MV-4-11 (cell line): ENCODE data around the gene DGKQ.

ENCODE experiments used
- DNase-seq: peaks from one replicate; lab custom pipeline; 2025; lab: John Stamatoyannopoulos, UW

DGKQ gene

DNA sequence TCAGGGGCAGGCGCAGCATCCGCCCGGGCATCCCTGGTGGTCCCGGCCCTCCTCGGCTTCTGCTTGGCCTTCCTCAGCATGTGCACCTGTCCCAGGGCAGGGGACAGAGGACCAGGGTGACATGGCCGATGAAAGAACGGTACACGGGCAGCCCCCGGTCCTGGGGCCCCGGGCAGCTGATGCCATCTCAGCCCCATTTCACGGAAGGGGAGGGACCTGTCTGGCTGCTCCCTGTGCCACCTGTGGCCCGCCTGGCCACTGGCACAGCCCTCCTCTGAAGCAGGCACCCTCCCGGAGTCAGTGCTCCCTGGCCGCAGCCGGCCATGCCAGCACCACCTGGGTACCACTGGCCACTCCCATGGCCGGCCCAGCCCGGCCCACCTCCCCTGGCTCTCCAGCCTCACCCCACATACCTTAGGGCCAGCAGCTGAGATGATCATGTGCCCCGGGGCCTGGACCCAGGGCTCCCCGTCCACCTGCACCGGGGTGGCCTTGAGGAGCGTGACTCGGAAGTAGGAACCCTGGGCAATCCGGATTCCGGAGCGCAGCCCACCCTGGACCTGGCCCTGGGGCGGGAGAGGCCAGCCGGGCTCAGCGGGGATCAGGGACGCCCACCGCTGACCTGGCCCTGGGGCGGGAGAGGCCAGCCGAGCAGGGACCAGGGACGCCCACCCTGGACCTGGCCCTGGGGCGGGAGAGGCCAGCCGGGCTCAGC lies 12.6 kb downstream of the DGKQ start:
- DNase-seq = no peak

DNA sequence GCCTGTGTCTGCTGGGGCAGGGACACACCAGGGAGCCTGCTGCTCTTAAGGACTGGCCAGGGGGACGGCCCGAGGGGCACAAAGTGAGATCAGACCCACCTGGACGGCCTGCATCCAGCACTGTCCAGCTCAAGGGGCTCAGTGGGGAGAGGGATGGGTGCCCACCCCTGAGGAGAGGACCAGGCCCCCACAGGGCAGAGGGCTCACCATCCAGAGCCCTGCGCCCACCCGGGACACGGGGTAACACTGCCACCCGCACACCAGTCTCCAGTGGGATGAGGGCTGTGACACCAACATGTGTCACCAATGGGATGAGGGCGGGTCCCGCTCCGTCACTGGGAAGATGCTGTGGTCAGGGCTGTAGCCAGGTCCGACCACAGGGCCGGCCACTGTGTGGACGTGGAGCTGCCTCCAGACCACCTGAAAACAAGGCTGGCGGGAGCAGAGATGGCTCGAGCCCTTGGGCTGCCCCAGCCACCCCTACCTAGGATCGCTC lies 13.2 kb downstream of the DGKQ start:
- DNase-seq = no peak

DNA sequence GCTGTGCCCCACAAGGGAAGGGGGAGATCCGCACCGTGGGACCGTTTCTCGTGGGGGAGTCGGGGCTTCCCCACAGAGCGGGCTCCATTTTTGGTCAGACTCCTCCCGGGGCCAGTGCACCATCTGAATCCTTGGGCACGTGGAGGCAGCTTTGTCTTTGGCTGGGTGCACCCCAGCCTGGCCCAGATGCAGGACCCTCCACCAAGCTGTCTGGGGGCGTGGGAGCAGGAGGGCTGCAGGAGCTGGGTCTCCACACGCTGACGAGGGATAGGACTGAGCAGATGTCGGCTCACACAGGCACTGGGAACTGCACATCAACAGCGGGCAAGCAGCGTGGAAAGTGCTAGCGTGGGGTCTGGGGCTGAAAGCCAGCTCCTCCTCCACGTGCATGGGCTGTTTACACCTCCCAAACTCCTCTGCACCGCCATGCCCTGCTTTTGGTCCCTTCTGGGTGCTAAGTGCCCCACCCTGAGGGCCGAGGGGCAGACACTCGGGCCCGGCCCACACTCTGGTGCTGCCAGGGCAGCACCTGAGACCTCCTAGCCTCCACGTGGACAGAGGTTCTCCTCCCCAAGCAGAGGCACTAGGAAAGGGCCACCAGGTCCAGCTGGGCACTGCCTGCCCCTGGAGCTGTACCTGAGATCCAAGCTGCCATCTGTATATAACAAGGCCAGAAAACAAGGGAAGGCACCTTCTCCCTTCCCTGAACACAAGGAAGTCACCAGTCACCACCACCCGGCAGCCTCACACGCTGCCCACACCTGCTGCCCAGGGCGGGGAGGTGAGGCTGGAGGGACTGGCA lies 13.8 kb downstream of the DGKQ start:
- no peak for DNase-seq

DNA sequence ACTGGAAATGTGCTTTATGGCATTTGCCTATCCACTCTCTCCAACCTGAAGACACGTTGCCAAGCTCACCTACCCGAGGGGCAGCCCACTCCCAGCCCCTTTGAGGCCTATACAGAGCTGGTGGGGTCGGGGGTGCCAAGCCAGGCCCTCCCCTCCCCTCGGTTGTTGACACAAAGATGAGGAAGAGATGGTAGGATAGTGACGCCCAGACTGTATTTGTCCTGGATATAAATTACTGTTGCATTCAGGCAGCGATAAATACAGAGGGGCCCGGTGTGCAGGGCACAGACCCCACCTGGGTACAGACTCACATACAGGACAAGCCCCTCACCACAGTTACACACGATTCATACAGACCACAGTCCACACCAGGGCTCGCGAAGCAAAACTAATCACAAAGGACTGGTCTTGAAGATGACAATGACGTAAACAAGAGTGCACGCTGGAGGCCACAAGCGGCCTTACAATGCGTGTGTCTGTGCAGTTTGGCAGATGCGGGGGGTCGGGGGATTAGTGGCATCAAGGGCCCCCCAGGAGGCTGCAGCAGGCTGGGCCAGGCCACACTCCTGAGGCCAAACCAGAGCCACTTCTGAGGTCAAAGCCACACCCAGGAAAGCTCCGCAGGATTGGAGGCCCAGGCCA lies 14.6 kb downstream of the DGKQ start:
- no peak for DNase-seq

DNA sequence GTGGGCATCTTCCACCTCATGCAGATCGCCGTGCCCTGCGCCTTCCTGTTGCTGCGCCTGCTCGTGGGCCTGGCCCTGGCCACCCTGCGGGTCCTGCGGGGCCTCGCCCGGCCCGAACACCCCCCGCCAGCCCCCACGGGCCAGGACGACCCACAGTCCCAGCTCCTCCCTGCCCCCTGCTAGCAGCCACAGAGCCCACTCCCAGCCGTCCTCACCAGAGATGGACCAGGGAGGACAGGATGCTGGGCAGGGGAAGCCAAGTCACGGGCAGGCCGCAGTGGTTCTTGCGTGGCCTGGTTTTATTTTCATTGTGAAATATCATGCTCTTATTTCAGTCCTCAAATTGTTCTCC lies 15.1 kb downstream of the DGKQ start:
- DNase-seq = no peak

DNA sequence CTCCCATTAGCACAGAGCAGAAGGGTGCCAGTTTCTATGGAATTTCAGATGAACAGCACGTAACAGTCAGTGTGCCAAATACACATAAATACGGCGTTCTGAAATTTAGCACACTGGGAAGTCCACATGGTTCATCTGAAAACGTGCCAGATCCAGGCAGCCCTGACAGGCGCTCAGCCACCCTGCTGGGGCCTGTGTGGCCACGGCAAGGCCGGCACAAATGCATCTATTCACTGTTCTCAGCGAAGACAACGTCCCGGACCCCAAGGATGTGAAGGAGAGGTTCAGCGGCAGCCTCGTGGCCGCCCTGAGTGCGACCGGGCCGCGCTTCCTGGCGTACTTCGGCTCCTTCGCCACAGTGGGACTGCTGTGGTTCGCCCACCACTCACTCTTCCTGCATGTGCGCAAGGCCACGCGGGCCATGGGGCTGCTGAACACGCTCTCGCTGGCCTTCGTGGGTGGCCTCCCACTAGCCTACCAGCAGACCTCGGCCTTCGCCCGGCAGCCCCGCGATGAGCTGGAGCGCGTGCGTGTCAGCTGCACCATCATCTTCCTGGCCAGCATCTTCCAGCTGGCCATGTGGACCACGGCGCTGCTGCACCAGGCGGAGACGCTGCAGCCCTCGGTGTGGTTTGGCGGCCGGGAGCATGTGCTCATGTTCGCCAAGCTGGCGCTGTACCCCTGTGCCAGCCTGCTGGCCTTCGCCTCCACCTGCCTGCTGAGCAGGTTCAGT lies 15.6 kb downstream of the DGKQ start:
- DNase-seq = no peak

DNA sequence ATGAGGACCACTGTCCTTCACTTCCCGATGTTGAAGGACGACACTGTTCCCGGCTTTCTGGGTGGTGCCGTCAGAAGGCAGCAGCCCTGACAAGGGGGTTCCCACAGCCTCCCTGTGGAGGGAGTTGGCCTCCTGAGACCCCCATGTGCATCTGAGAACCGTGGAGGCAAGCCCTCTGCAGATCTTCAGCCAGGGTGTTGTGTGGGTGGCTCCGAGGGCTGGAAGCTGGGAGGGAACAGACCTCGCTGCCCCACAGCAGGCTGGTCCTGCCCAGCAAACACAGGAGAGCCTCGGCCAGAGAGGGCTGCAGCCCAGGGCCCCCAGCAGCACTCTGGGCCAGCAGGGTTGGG lies 16.2 kb downstream of the DGKQ start:
- DNase-seq = no peak

DNA sequence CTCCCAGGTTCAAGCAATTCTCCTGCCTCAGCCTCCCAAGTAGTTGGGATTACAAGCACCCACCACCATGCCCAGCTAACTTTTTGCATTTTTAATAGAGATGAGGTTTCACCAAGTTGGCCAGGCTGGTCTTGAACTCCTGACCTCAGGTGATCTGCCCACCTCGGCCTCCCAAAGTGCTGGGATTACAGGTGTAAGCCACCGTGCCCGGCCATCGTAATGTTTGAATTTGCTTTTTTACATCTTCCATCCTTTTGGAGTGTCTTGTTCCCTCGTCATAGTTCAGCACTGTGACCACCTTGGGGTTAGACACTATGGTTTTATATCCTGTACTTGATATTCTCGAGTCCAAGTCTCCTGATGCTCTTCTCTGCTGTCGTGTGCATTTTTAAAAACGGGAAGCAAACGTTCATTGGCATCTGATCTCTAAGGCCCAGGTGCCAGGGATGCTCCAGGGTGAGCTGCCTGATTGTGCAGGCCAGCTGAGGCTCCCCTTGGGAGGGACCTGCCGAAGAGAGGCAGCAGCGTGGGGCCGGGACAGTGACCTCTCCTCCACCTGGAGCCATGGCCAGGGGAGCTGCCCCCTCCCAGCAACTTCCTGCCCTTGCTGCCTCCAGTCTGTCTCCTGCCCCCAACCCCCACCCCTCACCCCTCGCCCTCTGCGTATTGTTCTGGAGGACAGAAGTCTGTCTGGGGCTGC lies 16.7 kb downstream of the DGKQ start:
- DNase-seq = no peak

DNA sequence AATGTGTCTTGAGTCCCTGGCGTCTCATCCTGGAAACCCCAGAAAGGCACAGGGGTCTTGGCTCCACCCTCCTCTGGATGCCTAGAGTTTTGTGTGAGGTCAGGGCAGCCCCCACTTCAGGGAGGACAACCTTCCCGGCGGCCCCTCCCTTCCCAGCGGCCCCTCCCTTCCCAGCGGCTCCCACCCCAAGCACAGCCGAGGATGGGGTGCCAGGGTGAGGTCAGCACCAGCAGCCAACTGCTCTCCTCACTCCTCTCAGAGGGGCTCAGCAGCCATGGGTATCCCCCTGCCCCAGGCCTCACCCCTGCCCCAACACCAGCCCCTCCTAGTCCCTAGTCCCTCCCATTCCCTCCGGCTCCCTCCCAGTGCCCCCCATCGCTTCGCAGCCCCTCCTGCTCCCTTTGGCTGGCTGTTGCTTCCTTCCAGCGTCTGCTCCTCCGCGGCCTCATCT lies 17.4 kb downstream of the DGKQ start:
- DNase-seq = no peak

DNA sequence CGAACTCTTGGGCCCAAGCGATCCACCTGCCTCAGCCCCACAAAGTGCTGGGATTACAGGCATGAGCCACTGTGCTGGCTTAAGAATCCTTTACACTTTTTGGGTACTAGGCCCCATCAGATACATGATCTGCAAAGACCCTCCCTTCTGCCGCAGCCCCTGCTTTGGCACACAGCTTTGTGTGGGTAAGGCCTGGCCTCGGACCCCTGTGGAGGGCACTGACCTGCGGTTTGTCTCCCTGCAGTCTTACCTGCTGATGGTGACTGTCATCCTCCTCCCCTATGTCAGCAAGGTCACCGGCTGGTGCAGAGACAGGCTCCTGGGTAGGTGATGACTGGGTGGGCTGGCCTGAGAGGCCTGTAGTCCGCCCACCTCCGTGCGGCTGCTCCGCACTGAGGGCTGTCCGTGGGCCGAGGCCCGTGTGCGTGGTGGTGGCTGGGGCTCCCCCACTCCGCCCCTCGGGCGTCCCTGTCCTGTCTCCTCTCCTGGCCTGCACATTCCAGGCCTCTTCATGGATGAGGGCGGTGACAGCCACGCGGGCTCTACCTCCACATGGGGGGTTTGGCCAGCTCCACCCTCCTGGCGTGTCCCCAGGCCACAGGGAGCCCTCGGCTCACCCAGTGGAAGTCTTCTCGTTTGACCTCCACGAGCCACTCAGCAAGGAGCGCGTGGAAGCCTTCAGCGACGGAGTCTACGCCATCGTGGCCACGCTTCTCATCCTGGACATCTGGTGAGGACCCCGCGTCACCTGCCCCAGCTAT lies 18.0 kb downstream of the DGKQ start:
- no peak for DNase-seq

DNA sequence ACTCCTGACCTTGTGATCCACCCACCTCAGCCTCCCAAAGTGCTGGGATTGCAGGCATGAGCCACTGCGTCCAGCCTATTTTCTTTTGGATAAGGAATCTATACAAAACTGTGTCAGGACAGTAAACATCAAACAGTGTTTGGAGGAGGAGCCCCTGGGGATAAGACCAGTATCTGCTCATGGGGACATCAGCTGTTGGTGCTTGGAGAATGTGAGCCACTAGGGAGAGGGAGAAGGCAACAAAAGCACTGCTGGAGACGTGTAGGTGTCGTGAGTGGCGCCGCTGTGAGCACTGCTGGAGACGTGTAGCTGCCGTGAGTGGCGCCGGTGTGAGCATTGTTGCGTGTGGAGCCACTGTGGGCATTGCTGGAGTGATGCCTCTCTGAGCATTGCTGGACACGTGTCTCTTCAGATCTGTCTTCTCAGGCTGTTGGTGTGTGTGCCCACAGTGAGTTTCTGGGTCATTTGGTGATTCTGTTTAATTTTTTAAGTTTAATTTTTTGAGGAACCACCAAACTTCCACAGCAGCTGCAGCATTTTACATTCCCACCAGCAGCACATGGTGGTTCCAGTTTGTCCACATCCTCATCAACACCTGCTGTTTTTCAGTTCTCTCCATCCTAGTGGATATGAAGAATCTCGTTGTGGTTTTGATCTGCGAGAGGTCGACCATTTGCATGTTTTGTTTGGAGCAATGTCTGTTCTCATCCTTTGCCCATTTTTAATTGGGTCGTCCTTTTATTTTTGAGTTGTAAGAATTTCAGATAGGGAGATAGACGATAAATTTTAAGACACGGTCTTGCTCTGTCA lies 19.0 kb downstream of the DGKQ start:
- DNase-seq = no peak

DNA sequence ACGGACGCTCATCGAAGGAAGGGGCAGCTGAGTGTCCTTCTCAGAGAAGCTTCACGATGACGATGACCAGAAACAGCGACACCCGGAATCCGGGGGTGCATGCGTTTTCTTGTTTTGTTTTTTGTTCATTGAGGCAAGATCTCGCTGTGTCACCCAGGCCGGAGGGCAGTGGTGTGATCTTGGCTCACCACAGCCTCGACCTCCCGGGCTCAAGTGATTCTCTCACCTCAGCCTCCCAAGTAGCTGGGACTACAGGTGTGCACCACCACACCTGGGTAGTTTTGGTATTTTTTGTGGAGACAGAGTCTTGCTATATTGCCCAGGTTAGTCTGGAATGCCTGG lies 19.8 kb downstream of the DGKQ start:
- no peak for DNase-seq

DNA sequence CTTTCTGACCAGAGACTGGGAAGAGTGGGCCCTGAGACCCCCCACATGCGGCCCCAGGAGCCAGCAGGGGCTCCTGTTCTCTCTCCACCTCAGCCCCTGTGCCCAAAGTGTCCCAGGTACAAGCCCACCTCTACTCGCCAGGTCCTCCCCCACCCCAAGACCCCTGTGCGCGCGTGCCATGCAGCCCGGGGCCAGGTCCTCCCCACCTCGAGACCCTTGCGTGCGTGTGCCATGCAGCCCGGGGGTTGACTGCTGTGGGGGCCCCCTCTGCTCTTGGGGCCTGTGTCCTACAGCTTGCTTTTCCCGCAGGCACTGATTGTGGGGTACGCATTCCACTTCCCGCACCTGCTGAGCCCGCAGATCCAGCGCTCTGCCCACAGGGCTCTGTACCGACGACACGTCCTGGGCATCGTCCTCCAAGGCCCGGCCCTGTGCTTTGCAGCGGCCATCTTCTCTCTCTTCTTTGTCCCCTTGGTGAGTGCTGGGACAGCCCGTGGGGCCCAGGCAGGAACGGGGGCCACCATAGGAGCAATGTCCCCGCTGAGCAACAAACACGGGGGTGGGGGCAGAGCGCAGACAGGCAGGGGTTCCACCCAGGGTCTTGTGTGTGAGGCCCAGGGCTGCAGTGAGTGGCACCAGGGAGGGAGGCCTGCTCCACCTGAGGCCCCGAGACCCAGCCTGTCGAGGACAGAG lies 20.3 kb downstream of the DGKQ start:
- no peak for DNase-seq

DNA sequence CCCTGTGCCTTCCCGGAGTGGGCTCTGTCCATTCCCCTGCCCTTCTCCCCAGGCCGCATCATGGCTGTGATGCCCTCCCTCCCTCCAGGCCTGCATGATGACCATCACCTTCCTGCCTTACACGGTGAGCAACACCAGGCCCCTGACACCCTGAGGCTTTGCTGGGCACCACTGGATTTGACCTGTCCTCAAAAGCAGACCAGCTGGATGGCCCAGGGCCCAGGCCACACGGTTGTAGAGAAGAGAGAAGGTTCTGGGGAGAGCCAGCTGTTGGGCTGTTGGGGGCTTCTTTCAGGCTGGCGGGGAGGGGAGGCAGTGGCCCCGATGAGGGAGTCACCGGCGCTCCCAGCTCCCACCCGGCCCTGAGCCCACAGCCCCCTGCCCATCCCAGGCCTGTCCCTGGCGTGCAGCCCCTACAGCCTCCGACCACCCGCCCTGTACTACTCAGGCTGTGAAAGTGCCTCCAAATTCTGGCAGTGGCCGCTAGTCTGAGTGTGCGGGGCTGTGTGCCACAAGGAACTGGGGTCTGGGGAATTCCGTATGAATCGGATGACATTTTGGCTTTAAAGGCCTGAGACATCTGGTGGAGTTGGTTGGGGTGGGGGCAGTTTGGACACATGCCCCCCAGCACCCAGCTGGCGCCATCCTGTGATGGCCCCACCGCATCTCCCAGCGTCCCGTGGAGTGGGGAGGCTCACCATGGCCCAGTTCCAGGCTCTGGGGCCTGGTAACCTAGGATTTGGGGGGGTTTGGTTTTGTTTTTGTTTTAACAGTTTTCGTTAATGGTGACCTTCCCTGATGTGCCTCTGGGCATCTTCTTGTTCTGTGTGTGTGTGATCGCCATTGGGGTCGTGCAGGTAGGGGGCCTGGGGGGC lies 21.5 kb downstream of the DGKQ start:
- no peak for DNase-seq

DNA sequence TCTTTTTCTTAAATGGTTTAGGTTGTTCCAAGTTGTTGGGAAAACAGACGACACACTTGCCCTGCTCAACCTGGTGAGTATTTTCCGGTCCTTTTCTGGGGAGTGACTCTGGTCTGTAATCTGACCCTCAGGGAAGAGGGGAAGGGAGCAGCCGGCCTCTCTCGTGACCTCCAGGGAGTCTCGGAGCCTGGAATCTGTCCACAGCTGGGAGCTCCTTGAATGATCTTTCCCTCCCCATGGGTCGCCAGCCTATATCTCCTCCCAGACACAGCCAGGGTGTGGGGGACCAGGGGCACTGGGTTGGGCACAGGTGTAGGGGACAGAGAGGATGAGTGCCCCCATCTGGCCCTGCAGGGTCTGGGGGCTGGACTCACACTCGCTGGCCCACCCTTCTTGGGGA lies 22.2 kb downstream of the DGKQ start:
- DNase-seq = no peak

DNA sequence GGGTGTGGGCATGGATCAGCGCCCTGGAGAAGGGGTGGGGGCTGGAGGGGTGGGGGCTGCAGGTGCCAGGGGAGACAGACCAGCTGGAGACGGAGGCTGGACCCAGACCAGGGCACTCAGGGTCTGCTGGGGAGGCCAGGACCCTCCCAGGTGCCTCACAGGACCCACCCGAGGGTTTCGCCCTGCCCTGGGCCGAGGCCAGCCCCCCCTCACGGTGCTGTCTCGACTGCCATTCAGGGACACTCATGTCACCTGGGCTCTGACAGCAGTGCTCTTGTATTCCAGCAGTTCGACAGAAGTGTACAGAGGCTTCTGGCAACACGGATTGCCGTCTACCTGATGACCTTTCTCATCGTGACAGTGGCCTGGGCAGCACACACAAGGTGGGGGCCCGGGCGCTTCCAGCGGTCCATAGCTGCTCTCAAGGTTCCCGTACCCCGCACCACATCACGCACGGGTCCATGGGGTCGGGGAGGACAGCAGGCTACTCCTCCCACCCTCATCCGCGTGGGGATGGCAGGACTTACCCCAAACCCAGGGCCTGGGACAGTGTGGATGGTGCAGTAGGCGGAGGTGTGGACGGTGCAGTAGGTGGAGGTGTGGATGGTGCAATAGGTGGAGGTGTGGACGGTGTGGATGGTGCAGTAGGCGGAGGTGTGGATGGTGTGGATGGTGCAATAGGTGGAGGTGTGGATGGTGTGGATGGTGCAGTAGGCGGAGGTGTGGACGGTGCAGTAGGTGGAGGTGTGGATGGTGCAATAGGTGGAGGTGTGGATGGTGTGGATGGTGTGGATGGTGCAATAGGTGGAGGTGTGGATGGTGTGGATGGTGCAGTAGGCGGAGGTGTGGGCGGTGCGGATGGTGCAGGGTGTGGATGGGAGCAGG lies 23.0 kb downstream of the DGKQ start:
- DNase-seq = no peak

DNA sequence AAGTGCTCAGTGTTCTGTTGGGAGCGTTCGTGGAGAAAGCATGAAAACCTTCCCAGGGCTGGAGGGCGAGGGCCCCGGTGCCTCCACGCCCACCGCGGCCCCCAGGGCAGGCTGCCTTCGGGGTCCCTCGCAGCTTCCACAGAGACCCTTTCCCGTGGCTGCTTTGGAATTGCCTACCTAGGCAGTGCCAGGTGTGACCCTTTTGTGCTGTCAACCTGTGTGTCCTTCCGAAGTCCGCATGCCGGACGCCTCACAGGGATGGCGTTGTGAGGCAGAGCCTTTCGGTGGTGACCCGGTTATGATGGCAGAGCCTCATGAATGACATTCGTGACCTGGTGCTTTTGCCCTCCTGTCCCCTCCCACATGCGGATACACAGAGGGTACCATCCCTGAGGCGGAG lies 23.7 kb downstream of the DGKQ start:
- DNase-seq = no peak

DNA sequence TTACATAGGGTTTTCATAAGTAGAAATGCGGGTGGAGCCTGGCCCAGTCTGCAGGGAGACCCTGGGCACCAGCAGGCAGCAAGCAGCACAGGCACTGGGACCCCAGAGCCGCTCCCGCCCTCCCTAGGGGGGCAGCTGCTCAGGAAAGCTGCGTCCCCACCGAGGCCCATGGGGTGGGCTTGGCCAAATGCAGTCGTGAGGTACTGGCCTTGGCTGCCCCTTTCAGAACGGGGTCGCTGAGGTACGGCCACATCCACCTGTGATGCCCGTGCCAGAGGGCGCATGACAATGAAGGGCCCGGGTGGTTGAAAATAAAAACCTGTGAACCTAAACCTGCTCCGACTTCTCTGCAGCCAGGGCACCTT lies 24.5 kb downstream of the DGKQ start:
- no peak for DNase-seq
